IMR-90 (cell line): ENCODE data around the gene MGRN1. TPM values are rescaled to one million over a fixed set of nuclear protein-coding genes. Genes with fewer than 3 reads are reported as not detected.
A peak's percentile ranks its signal among the peaks of the same experiment; 100 is the strongest.

Experiments used
- ATAC-seq: fragments of 200-7000 bp; cut with Tn5 transposase; 2 replicates; pipeline ENCODE4 v1.9.1; 2020; ENCODE audit warnings: low read depth, mild to moderate bottlenecking, moderate library complexity
- BruUV-seq: library from RNA; stranded (reverse); fragments of 400-500 nt; replicated peaks from 2 replicates; lab custom pipeline; 2021; lab: Mats Ljungman, UMichigan
- CTCF ChIA-PET: fragments of 300-600 bp; formaldehyde crosslinking; extraction: SDS; loops from one replicate; lab custom pipeline; 2021; ENCODE audit warnings: antibody characterized with exemption; lab: Yijun Ruan, JAX
- POLR2A ChIA-PET: fragments of 300-600 bp; sonication (Branson Sonifier 250); formaldehyde crosslinking; loops from one replicate; lab custom pipeline; 2022; ENCODE audit warnings: antibody characterized with exemption; ENCODE audit not compliant: unreplicated experiment; lab: Charles Lee
- DNase-seq: peaks from one replicate; pipeline ENCODE4 v3.0.0; 2013
- H2AFZ ChIP-seq: replicated peaks from 2 replicates; pipeline ENCODE3; 2013; ENCODE audit warnings: low read length, mild to moderate bottlenecking; ENCODE audit not compliant: poor library complexity
- H2AK5ac ChIP-seq: 2 replicates; pipeline ENCODE4 v1.6.1; 2013; ENCODE audit warnings: low read depth, low read length, inconsistent platforms
- H2AK9ac ChIP-seq: replicated peaks from 2 replicates; pipeline ENCODE3; 2013; ENCODE audit warnings: mild to moderate bottlenecking, low read depth, low read length, moderate library complexity; ENCODE audit not compliant: poor library complexity
- H2BK120ac ChIP-seq: 2 replicates; pipeline ENCODE4 v1.6.1; 2013; ENCODE audit warnings: low read depth, low read length, inconsistent platforms
- H2BK15ac ChIP-seq: 3 replicates; pipeline ENCODE4 v1.6.1; 2013; ENCODE audit warnings: low read depth, low read length, inconsistent platforms
- H2BK20ac ChIP-seq: 2 replicates; pipeline ENCODE4 v1.6.1; 2013; ENCODE audit warnings: low read depth, mild to moderate bottlenecking, inconsistent platforms, low read length, moderate library complexity
- H2BK5ac ChIP-seq: 2 replicates; pipeline ENCODE4 v1.6.1; 2013; ENCODE audit warnings: mild to moderate bottlenecking, low read depth, low read length, inconsistent platforms; ENCODE audit not compliant: poor library complexity, severe bottlenecking
- H3K14ac ChIP-seq: replicated peaks from 2 replicates; pipeline ENCODE4 v1.6.1; 2013; ENCODE audit warnings: low read depth, low read length, inconsistent platforms
- H3K18ac ChIP-seq: 2 replicates; pipeline ENCODE4 v1.6.1; 2013; ENCODE audit warnings: low read depth, low read length, control low read depth
- H3K23ac ChIP-seq: 2 replicates; pipeline ENCODE4 v1.6.1; 2013; ENCODE audit warnings: low read depth, low read length, inconsistent platforms
- H3K27ac ChIP-seq: 2 replicates; pipeline ENCODE4 v1.5.1; 2013; ENCODE audit warnings: mild to moderate bottlenecking, control low read depth, low read length; ENCODE audit not compliant: insufficient read depth
- H3K27me3 ChIP-seq: 2 replicates; pipeline ENCODE4 v1.6.1; 2013; ENCODE audit warnings: low read length; ENCODE audit not compliant: control insufficient read depth, insufficient read depth
- H3K36me3 ChIP-seq: 2 replicates; pipeline ENCODE4 v1.6.1; 2013; ENCODE audit warnings: low read length, mixed read lengths; ENCODE audit not compliant: control insufficient read depth, insufficient read depth
- H3K4ac ChIP-seq: 2 replicates; pipeline ENCODE4 v1.6.1; 2013; ENCODE audit warnings: low read depth, low read length, inconsistent platforms
- H3K4me1 ChIP-seq: 2 replicates; pipeline ENCODE4 v1.6.1; 2013; ENCODE audit warnings: low read length, mixed read lengths; ENCODE audit not compliant: control insufficient read depth, insufficient read depth
- H3K4me2 ChIP-seq: 2 replicates; pipeline ENCODE4 v1.6.1; 2013; ENCODE audit warnings: low read depth, mild to moderate bottlenecking, control low read depth, low read length, moderate library complexity
- H3K4me3 ChIP-seq: 2 replicates; pipeline ENCODE4 v1.5.1; 2013; ENCODE audit warnings: low read depth, mild to moderate bottlenecking, control low read depth, low read length, moderate library complexity; ENCODE audit not compliant: insufficient read depth
- H3K56ac ChIP-seq: 2 replicates; pipeline ENCODE4 v1.6.1; 2013; ENCODE audit warnings: low read length, inconsistent platforms; ENCODE audit not compliant: insufficient read depth; ENCODE audit errors: extremely low read depth
- H3K79me1 ChIP-seq, 2 experiments: 2 replicates each; pipeline ENCODE4 v1.6.1; 2013; ENCODE audit warnings: low read length in 2 of 2, inconsistent platforms in 1 of 2, low read depth in 1 of 2
- H3K9ac ChIP-seq: 2 replicates; pipeline ENCODE4 v1.6.1; 2013; ENCODE audit warnings: low read depth, low read length, control low read depth
- H3K9me1 ChIP-seq: 2 replicates; pipeline ENCODE4 v1.6.1; 2013; ENCODE audit warnings: low read length, inconsistent platforms; ENCODE audit not compliant: insufficient read depth
- H3K9me3 ChIP-seq: 2 replicates; pipeline ENCODE4 v1.6.1; 2013; ENCODE audit warnings: low read length; ENCODE audit not compliant: control insufficient read depth, insufficient read depth
- H4K20me1 ChIP-seq: 2 replicates; pipeline ENCODE4 v1.6.1; 2013; ENCODE audit warnings: low read length, inconsistent platforms; ENCODE audit not compliant: insufficient read depth
- H4K5ac ChIP-seq: 2 replicates; pipeline ENCODE4 v1.6.1; 2013; ENCODE audit warnings: mild to moderate bottlenecking, low read depth, low read length, control low read depth
- H4K8ac ChIP-seq, 2 experiments: 2 replicates each; pipeline ENCODE4 v1.6.1; 2013; ENCODE audit warnings: low read depth in 2 of 2, low read length in 2 of 2, control low read depth in 1 of 2, inconsistent platforms in 1 of 2
- H4K91ac ChIP-seq: 2 replicates; pipeline ENCODE4 v1.6.1; 2013; ENCODE audit warnings: low read depth, low read length, inconsistent platforms; ENCODE audit not compliant: insufficient read depth
- BHLHE40 ChIP-seq: fragments of 150-350 bp; IDR thresholded peaks from 2 replicates; pipeline ENCODE4 v1.6.1; 2016; ENCODE audit warnings: mild to moderate bottlenecking, low read depth, low read length
- FOS ChIP-seq: fragments of 150-350 bp; IDR thresholded peaks from 2 replicates; pipeline ENCODE4 v1.6.1; 2016; ENCODE audit warnings: low read depth, low read length
- MXI1 ChIP-seq: IDR thresholded peaks from 2 replicates; pipeline ENCODE4 v1.6.1; 2012; ENCODE audit warnings: low read depth, mild to moderate bottlenecking, low read length, moderate library complexity, borderline replicate concordance
- POLR2A ChIP-seq: IDR thresholded peaks from 2 replicates; pipeline ENCODE4 v1.6.1; 2012; ENCODE audit warnings: mild to moderate bottlenecking, low read depth, low read length
- RCOR1 ChIP-seq: IDR thresholded peaks from 2 replicates; pipeline ENCODE4 v1.6.1; 2012; ENCODE audit warnings: mild to moderate bottlenecking, low read length, improper control_type of control experiment; ENCODE audit not compliant: insufficient replicate concordance
- WGBS, 2 experiments: methylation state at CpG; one replicate each; pipeline versions ENCODE4 v1.1.5 to v1.1.7; 2013; ENCODE audit warnings: missing lambda C conversion rate in 2 of 2; ENCODE audit not compliant: insufficient read length in 1 of 2; ENCODE audit errors: extremely low coverage in 2 of 2; 5-methylcytosine and 5-hydroxymethylcytosine counted together
- dilution Hi-C: fragments of 300-500 bp; cut with HindIII; formaldehyde crosslinking; loops from one replicate; pipeline ENCODE4 v1.14.3; 2018; ENCODE audit warnings: low sequenced_read_pairs; ENCODE audit not compliant: unreplicated experiment
- in situ Hi-C: fragments of 300-500 bp; cut with MboI; formaldehyde crosslinking; loops from 3 replicates; pipeline ENCODE4 v1.14.3; 2019; ENCODE audit warnings: low sequenced_read_pairs, inconsistent platforms, mixed read lengths
- intact Hi-C: fragments of 100-400 bp; cut with micrococcal nuclease; formaldehyde crosslinking; loops from 2 replicates; pipeline ENCODE4 v1.10.0; 2022
- polyA plus RNA-seq, 3 experiments: library from polyadenylated mRNA; depleted of rRNA; stranded (reverse); fragments of >200 nt; gene quantifications; 2 replicates each; pipeline ENCODE4 v1.2.3, GENCODE V29; 2012; ENCODE audit warnings: low replicate concordance in 1 of 3
- total RNA-seq: library from RNA; depleted of rRNA; stranded (reverse); fragments of >200 nt; gene quantifications from 2 replicates; pipeline ENCODE4 v1.2.3, GENCODE V29; 2012
- TF ChIP-seq, protein P1 (sequence below): fragments of 150-350 bp; IDR thresholded peaks from 2 replicates; pipeline ENCODE4 v1.6.1; 2016; ENCODE audit warnings: low read depth, mild to moderate bottlenecking, low read length, moderate library complexity, borderline replicate concordance

MGRN1 gene
- total and polyA plus RNA-seq, 2 of the 4 experiments (the other 2 are of a cell fraction) = 11.7 to 32.7 TPM

DNA sequence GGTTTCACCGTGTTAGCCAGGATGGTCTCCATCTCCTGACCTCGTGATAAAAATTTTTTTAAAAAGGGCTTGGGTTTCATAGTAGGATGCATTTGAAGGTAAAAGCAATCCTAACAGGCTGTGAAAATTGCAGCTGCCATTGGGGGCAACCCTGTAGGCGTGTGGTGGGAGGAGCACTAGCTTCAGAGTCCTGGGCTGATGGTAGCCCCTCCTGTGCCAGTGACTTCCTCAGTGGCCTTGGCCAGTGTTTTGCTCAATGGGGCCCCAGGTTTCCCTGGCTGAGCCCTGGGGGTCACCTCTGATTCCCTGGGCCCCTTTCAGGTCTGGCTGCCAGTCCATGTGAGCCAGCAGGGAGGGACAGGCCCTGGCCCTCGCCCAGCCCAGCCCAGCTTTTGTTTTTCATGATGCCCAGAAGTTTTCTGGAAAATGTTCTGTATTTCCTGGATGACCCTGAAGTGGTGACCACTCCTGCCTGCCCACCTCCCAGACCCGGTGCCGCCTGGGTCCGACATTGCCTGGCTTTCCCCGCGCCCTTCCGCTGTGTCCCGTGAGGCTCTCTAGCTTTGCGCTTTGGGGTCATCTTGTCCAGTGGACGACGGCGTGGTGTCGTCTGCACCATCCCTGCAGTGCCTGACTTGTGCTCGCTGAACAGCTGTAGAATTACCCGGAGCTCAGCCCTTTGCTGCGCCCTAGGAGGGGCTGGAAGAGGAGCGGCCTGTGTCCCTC is 9.4 kb downstream of the MGRN1 start:
- Histone ChIP-seq H3K9me3 (peaks cover 7% of the 10 kb centered on the region; the same call in 1 of the 2 replicates), H2BK120ac (no peak overlapping the region), H2BK20ac (no peak overlapping the region), H4K91ac (no peak overlapping the region), H3K4me1 (no peaks in the 10 kb centered on the region), H3K56ac (no peak overlapping the region), H3K27ac (no peak overlapping the region), H4K8ac (no peak overlapping the region), H3K4ac (no peak overlapping the region), H3K9me1 (peaks cover 5% of the 10 kb centered on the region), H3K79me1 (peaks cover 16 to 72% of the 10 kb centered on the region in 2 experiments), H3K14ac (no peak overlapping the region), H4K20me1 (peaks cover 79% of the 10 kb centered on the region), H3K4me3 (no peak overlapping the region), H2AK9ac (no peak overlapping the region), H4K5ac (no peak overlapping the region), H3K9ac (no peak overlapping the region), H2AK5ac (no peak overlapping the region), H2AFZ (peak overlapping the region; percentile 11), H3K36me3 (peaks cover 13% of the 10 kb centered on the region), H2BK5ac (no peak overlapping the region), H2BK15ac (no peak overlapping the region), H3K18ac (no peak overlapping the region), H3K23ac (no peak overlapping the region), H3K4me2 (no peak overlapping the region), H3K27me3 (no peaks in the 10 kb centered on the region)
- no TSS peak for BruUV-seq
- 93% methylated on average over 15 of the region's 20 CpGs; no CpG with 5 or more reads in 1 of the 2 experiments for WGBS, 2 experiments
- ATAC-seq (no peak), DNase-seq (no peak)
- in situ Hi-C loops (no loop called here), intact Hi-C loops (no loop called here), dilution Hi-C loops (no loop called here)
- TF ChIP-seq POLR2A = no peak
- no peak for TF ChIP-seq BHLHE40
- TF ChIP-seq FOS = no peak
- no peak for TF ChIP-seq MXI1
- TF ChIP-seq, protein P1, sequence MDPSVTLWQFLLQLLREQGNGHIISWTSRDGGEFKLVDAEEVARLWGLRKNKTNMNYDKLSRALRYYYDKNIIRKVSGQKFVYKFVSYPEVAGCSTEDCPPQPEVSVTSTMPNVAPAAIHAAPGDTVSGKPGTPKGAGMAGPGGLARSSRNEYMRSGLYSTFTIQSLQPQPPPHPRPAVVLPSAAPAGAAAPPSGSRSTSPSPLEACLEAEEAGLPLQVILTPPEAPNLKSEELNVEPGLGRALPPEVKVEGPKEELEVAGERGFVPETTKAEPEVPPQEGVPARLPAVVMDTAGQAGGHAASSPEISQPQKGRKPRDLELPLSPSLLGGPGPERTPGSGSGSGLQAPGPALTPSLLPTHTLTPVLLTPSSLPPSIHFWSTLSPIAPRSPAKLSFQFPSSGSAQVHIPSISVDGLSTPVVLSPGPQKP = no peak
- no peak for TF ChIP-seq RCOR1
- ChIA-PET POLR2A (no interaction called here), CTCF (no interaction called here)
